CD4-positive, alpha-beta T cell treated with Interleukin-12 subunit alpha and Interleukin-12 subunit beta, for 1 hour (primary cell): ENCODE data around the gene FIGNL2.

Source experiments
- DNase-seq: peaks from one replicate; pipeline ENCODE4 v3.0.0-alpha.2; 2020

The FIGNL2 gene

GRCh38 chr12:51874000-51874399, 25.5 kb upstream of the FIGNL2 start:
- no peak for DNase-seq

- no peak for DNase-seq
Observed at GRCh38 chr12:51873251-51873994, 24.9 kb upstream of the FIGNL2 start.

DNA sequence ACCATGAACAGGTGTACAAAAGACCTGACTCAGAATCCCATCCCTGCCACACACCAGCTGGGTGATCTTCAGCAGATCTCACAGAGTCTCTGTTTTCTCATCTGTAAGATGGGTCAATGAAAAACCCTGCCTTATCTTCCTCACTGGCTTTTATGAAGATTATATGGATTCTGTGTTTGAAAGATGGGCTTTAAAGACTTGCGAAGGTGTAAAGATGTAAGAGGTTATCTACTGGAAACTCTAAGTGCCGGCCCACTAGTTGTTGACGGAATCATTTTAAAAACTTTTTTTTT, 24.1 kb upstream of the FIGNL2 start:
- DNase-seq = no peak

DNA sequence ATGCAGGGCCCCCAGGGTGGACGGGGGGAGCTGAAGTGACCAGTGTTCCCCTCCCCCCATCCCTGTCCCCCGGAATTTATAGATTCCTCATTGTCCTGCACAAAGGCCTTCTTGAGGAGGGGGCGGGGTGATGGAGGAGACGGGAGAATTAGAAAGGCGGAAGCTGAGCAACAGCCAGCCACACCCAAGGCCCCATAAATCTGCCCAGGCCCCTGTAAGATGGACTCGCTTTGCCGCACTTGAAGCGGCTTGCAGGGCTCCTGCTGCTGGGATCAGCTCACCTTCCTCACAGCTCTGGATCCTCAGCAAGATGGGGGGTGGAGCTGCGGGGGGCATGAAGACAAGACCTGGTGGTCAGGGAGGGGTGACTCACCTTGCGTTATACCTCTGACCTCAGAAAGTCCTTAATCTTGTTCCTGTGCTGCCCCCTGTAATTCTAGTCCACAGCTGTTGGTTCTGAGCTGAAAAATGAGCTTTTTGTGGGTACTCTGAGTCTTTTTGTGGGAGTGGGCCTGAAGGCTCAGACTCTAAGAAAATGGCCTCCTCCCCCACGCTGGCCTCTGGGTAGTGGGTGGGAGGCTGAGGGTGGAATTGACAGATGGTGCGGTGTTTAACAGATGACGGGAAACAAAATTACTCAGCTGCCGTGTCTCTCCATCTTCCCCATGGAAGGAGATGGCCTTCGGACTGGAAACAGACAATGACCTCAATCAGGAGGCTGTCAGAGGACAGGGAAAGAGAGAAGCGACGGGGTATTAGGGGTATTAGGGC, 23.6 kb upstream of the FIGNL2 start:
- DNase-seq = no peak

DNA sequence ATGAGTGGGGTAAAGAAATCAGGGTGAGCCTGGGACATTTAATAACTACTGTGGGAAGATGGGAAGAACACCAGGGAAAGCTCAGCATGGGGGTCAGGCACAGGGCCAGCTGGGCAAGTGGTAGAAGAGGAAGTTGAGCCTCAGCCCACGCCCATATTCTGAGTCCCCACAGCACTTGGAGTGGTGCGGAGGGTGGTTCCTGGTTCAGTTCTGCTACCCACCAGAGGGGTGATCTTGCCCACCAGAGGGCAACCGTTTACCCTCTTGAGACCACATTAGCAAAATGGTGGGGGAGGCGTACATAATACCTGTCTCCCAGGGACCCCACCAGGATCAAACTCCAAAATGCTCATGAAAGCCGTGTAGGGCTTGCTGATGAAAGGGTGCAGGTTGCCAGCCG, 22.6 kb upstream of the FIGNL2 start:
- no peak for DNase-seq

- DNase-seq = no peak
Observed at GRCh38 chr12:51870504-51870903, 22.0 kb upstream of the FIGNL2 start.

DNA sequence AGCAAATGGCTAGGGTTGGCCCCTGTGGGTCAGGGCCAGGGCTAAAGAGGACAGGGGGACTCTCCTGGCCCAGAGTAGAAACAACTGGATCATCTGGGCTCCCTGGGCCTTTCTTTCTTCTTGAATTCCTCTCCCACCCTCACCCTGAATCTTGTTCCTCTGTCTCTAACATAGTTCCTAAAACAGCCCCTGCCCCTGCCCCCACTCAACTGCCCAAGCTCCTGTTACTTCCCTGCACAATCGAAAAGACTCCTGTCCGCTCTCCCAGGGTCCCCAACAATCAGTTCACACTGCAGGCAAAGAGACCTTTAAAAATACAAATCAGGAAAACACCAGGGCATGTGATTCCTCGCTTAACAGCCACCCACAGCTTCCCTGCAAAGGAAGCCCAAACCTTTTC, 21.4 kb upstream of the FIGNL2 start:
- no peak for DNase-seq

DNA sequence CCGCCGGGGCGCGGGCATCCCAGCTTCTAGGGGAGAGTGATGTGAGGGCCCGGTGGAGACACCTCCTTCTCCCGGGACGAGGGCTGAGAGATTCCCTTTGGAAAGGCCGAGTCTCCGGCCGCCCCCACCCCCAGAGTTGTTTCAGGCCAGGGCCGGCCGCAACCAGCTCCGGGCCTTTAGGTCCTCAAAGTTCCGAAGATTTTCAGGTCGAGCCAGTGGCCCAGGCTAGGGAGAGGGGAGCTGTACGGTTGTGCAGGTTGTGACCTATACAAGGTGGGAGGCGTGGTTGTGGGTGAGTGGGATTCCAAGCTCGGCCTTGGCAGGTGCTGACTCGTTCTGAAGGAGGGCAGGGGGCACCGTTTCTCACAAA, 21.0 kb upstream of the FIGNL2 start:
- no peak for DNase-seq

GRCh38 chr12:51868821-51869495, 20.4 kb upstream of the FIGNL2 start:
- no peak for DNase-seq

GRCh38 chr12:51867796-51868428, 19.4 kb upstream of the FIGNL2 start:
- DNase-seq = no peak

DNA sequence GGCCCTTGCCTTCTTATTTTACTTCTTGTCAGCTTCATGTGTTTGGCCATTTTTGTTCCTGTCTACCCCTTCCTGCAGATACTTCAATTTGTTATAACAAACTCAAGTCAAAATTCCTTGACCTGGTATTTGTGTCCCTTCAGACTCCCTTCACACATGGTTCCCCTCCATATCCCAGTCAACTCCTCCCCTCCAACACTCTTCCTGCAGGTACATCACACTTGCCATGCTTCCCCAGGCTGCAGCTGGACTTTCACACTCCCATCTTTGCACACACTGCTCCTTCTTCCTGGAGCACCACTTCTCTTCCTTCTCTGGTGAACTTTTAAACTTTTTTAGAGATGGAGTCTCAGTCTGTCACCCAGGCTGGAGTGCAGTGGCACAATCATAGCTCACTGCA, 18.9 kb upstream of the FIGNL2 start:
- DNase-seq = no peak

DNA sequence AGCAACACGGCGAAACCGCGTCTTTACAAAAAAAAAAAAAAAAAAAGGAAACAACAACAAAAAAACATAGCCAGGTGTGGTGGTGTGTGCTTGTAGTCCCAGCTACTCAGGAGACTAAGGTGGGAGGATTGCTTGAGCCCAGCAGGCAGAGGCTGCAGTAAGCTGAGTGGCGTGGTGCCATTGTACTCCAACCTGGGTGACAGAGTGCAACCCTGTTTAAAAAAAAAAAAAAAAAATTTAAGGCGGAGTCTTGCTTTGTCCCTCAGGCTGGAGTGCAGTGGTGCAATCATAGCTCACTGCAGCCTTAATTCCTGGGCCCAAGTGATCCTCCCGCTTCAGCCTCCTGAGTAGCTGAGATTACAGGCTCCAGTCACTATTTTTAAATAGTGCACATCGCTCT, 18.2 kb upstream of the FIGNL2 start:
- DNase-seq = no peak

GRCh38 chr12:51866324-51866723, 17.8 kb upstream of the FIGNL2 start:
- no peak for DNase-seq

GRCh38 chr12:51865757-51866270, 17.3 kb upstream of the FIGNL2 start:
- DNase-seq = no peak

DNA sequence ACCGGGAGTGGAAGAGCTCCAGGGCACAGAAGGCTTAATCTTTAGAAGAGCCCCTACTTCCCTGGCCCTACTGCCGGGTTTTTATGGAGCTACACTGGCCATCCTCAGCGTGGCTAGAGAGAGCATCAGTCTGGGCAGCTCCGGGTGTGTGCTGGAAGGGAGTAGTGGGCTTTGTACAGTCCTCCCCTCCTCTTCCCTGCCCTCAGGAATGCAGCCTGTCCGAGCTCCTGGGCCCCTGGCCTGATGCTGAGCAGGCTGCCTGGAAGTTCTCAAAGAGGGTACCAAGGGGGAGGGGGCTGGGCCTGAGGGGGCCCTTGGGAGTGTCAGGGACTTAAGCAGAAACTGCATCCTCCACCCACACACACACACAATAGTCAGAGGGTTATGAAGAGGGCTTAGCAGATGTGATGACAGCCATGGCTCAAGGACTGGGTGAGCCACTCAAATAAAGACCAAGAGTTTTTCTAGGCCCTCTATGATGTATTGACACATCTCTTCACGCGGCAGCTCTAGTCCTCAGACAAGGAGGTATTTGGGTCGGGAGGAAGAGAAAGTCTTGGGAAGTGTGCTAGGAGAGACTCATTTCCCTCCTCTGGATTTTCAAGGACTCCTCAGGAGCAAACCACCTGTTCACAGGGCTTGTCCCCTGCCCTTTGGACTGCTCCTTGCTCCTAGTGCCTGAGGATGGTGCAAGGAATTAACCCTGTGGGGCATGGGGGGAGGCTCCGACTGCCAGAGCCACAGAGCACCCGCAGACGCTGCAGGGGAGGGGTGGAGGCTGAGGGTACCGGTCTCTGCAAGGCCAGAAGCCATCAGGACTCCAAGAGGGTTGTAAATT, 16.5 kb upstream of the FIGNL2 start:
- no peak for DNase-seq

DNA sequence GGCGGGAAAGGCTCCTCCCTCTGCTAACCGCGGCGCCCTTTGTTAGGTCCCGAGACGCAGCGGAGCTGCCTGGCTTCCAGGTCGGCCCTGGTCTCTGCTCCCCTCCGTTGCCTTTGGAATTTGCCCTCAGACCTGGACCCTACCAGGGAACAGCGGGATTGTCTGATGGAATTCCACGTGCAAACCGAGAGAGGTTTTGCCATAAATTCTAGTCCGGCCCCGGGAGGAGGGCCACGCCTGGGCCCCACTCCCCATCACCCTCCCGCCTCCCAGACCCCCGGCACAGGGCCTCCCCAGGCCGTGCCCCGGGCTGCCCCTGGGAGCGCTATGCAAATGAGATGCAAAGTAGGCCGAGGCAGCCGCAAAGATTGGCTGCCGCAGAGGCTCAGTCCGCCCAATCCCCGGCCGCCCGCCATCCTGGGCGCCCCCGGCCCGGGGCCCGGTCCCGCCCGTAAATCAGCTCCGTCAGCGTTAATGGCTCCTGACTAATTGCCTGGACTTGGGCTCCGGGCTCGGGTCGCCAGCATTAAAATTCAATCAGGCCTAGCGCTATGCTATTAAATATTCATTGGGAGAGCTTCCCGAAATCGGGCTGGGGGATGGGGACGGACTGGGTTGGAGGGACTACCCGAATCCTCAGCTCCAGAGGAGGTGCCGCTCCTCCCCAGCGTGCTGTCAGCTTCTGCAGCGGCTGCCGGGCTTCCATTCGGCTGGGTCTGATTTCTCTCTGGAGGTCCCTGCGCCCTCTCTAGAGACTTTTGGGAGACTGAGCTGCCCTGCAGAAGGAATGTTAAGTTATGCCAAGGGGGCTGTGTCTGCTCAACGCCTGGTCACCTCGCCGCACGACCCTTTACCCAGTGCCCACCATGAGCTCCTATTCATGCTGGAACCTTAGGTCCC, 15.7 kb upstream of the FIGNL2 start:
- DNase-seq = no peak

DNA sequence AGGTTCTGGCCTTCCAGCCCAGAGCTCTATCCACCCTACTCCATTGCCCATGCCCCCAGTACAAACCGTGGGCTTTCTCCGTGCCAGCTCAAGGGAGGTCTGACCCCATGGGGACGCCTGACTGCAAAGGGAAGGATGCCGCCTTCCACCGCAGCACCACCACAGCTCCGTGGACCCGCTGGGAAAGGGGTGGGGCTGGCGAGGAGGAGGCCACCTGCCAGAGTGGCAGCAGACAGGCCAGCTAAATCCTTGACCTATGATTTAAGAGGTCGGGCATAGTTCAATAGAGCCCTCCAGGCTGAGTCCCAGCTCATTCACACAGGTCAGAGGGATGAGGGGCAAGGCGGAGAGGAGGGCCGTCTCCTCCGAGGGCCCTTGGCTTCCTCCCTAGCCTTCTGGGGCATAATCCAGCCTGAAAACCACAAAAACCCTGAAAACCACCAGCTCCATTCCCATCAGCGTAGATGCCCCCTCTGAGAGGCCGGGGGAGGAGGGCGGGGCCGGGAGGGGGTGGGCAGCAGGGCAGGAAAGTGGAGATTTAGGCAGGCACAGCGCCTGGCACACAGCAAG, 14.9 kb upstream of the FIGNL2 start:
- DNase-seq = no peak

- DNase-seq = no peak
Observed at GRCh38 chr12:51862947-51863346, 14.4 kb upstream of the FIGNL2 start.

- no peak for DNase-seq
Observed at GRCh38 chr12:51860986-51861385, 12.5 kb upstream of the FIGNL2 start.

DNA sequence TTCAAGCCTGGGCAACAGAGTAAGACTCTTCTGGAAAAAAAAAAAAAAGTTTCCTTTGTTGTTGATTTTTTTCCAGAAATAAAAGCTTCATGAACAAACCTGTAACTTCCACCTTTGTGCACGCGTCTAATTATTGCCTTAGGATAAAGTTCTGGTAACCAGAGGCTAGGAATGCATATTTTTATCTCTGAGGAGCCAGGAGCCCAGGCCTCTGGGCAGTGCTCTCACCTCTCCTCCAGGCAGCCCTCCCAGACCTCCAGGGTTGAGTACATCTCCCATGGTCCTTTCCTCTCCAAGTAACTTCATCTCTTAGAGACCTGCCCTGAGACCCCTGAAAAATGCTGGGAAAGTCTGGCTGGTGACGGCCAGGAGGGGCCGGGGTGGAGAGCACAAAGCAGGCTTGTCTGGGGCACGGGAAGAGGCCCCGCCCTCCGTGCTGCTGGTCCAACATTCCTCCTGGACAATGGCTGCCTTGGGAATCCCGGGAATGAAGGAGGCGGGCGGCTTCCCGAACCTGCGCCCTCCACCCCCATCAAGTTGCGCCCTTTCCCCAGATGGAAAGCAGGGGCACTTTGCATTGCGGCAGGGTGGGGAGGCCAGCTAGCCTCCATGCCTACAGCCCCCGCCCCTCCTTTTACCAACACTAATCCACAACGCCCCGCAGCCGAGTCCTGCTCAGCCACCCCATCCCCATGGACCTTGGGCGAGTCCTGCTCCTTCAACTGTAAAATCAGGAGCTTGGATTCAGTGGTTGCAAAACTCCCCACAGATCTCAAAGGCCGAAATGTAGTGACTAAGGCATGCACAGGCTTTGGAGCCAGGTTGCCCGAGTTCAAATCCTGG, 7.3 kb upstream of the FIGNL2 start:
- no peak for DNase-seq
